Calu3 (cell line): ENCODE measurements around the gene LSM12. TPM values are rescaled to one million over a fixed set of nuclear protein-coding genes. Genes with fewer than 3 reads are reported as not detected.
"Not testable (repeated sequence)": the region's sequence is repeated elsewhere in the genome, so short reads cannot be mapped to it uniquely, and the experiment has no call there.

ENCODE experiments used
- BruUV-seq: library from RNA; stranded (reverse); fragments of 400-500 nt; replicated peaks from 2 replicates; lab custom pipeline; 2021; lab: Mats Ljungman, UMichigan
- CTCF ChIA-PET: fragments of 300-600 bp; sonication (Branson Sonifier 250); formaldehyde crosslinking; loops from one replicate; lab custom pipeline; 2022; ENCODE audit warnings: antibody characterized with exemption; lab: Charles Lee
- DNase-seq: peaks from one replicate; pipeline ENCODE4 v3.0.0; 2022
- H3K27ac Mint-ChIP-seq: one replicate; pipeline ENCODE4 v1.8.0; 2022; ENCODE audit warnings: mixed read lengths; ENCODE audit not compliant: unreplicated experiment
- H3K27me3 Mint-ChIP-seq: one replicate; pipeline ENCODE4 v1.8.0; 2022; ENCODE audit warnings: mixed read lengths; ENCODE audit not compliant: unreplicated experiment
- H3K36me3 Mint-ChIP-seq: one replicate; pipeline ENCODE4 v1.8.0; 2022; ENCODE audit warnings: mild to moderate bottlenecking, moderate library complexity, mixed read lengths; ENCODE audit not compliant: insufficient read depth, unreplicated experiment
- H3K4me1 Mint-ChIP-seq: one replicate; pipeline ENCODE4 v1.8.0; 2022; ENCODE audit warnings: mild to moderate bottlenecking, low read depth, mixed read lengths; ENCODE audit not compliant: unreplicated experiment
- H3K4me3 Mint-ChIP-seq: one replicate; pipeline ENCODE4 v1.8.0; 2022; ENCODE audit warnings: mild to moderate bottlenecking, low read depth, moderate library complexity, mixed read lengths; ENCODE audit not compliant: unreplicated experiment
- H3K9me3 Mint-ChIP-seq: one replicate; pipeline ENCODE4 v1.8.0; 2022; ENCODE audit warnings: low read depth, mixed read lengths; ENCODE audit not compliant: unreplicated experiment
- intact Hi-C: fragments of 100-400 bp; cut with micrococcal nuclease; formaldehyde crosslinking; loops from one replicate; pipeline ENCODE4 v1.10.0; 2022; ENCODE audit not compliant: unreplicated experiment
- total RNA-seq: library from RNA; stranded (reverse); gene quantifications from 2 replicates; pipeline ENCODE4 v1.2.3, GENCODE V29; 2022
- TF ChIP-seq, protein P1 (sequence below): fragments of 200-600 bp; IDR thresholded peaks from one replicate; pipeline ENCODE4 v1.8.0; 2022; ENCODE audit warnings: antibody characterized with exemption; ENCODE audit not compliant: unreplicated experiment

LSM12 gene
- total RNA-seq, 1 experiment from 2014 or later = 79.5 TPM

DNA sequence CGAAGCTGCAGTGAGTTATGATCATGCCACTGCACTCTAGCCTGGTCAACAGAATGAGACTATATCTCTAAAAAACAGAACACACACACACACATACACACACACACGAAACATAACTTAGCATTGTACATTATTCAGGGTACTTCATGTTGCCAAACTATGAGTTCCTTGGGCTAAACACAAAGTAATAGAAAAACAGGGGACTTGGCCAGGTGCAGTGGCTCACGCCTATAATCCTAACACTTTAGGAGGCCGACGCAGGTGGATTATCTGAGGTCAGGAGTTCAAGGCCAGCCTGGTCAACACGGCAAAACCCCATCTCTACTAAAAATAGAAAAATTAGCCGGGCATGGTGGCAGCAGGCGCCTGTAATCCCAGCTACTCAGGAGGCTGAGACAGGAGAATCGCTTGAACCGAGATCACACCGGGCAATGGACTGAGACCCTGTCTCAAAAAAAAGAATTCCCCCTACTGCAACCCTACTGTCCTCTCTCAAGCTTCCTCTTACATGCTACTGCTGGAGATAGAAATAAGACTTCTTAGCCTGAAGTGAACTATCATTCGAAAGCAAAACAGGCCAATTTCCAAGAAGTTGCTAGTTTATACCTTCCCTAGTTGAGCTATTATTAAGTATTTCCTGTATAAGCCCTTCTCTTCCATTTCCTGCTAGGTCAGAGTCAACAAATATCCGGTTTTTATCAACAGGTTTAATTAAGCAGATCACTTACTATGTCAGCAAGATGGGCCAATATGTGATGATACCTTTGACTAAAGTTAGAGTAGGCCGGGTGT is 7.2 kb downstream of the LSM12 start:
- TF ChIP-seq, protein P1, sequence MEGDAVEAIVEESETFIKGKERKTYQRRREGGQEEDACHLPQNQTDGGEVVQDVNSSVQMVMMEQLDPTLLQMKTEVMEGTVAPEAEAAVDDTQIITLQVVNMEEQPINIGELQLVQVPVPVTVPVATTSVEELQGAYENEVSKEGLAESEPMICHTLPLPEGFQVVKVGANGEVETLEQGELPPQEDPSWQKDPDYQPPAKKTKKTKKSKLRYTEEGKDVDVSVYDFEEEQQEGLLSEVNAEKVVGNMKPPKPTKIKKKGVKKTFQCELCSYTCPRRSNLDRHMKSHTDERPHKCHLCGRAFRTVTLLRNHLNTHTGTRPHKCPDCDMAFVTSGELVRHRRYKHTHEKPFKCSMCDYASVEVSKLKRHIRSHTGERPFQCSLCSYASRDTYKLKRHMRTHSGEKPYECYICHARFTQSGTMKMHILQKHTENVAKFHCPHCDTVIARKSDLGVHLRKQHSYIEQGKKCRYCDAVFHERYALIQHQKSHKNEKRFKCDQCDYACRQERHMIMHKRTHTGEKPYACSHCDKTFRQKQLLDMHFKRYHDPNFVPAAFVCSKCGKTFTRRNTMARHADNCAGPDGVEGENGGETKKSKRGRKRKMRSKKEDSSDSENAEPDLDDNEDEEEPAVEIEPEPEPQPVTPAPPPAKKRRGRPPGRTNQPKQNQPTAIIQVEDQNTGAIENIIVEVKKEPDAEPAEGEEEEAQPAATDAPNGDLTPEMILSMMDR = no peak
- H3K27me3 Mint-ChIP-seq = no peaks in the 10 kb centered on the region
- H3K9me3 Mint-ChIP-seq = no peaks in the 10 kb centered on the region
- no peak overlapping the region for H3K27ac Mint-ChIP-seq
- no TSS peak for BruUV-seq
- CTCF ChIA-PET = interaction anchor here (0.6 kb wide), 1 partner anchor 70 kb away, joined by 3 read pairs; no protein-coding TSS in a partner anchor
- DNase-seq = no peak
- intact Hi-C loops = no loop called here
- peaks cover 18% of the 10 kb centered on the region for H3K4me1 Mint-ChIP-seq
- peaks cover 85% of the 10 kb centered on the region for H3K36me3 Mint-ChIP-seq
- H3K4me3 Mint-ChIP-seq = no peak overlapping the region

DNA sequence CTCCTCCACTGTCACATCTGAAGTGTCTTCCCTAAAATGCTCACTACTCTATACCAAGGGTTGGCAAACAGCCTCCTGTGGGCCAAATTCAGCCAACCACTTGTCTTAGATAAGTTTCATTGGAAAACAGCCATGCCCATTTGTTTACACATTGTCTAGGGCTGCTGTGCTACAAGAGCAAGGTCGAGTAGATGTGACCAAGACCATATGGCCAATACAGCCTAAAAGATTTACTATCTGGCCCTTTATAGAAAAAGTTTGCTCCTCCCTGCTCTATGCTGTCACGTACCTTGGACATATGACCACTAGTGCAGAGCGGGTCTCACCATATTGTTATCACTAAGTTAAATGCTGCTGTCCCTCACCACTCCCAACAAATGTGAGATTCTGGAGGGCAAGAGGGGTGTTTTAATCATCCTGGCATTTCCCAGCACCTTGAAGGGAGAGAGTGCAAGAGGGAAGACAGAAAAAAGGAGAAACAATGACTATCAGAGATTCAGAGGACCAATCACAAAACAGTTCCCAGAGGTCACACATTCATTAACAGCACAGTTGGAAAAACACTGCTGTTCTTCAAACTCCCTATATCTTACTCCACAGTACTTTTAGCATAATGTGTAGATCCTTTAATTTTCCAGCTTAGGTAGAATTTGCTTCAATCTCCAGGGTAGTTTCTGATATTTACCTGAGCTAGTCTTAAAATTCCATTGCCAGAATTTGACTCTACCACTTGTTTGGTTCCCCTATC is 13.2 kb downstream of the LSM12 start:
- CTCF ChIA-PET = interaction anchor here (0.7 kb wide), 1 partner anchor 25 kb away, joined by 3 read pairs; no protein-coding TSS in a partner anchor
- Mint-ChIP-seq H3K27me3 (no peaks in the 10 kb centered on the region), H3K4me1 (peaks cover 11% of the 10 kb centered on the region), H3K9me3 (no peaks in the 10 kb centered on the region), H3K36me3 (peaks cover 84% of the 10 kb centered on the region), H3K27ac (no peak overlapping the region), H3K4me3 (no peak overlapping the region)
- TF ChIP-seq, protein P1 = no peak
- intact Hi-C loops = no loop called here
- BruUV-seq = no TSS peak
- no peak for DNase-seq

DNA sequence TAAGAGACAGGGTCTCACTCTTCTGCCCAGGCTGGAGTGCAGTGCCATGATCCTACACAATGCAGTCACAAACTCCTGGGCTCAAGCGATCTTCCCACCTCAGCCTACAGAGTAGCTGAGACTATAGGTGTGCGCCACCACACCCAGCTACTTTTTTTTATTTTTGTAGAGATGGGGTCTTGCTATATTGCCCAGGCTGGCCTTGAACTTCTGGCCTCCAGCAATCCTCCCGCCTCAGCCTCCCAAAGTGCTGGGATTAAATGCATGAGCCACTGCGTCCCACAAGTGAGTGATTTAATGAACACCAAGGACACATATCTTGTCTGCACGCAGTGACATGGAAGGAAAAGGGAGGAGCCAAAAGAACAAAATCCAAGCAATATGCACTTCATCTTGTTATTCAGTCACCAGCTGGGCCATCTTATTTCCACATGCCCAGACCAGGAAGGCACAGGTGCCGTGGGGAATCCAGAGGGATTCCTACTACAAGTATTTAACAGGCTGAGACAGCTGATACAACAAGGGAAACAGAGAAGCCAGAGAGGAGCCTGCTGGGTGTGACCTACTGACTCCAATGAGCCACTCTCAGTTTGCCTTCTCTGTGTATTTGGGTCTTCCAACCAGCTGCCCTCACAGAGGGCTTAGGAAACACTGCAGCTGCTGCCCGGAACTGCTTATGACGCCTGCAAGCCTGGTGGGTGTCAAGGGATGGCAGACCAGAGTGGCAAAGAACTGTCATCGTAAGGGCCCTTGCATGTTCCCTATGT is 17.0 kb downstream of the LSM12 start:
- DNase-seq = no peak
- no peak overlapping the region for H3K27ac Mint-ChIP-seq
- H3K27me3 Mint-ChIP-seq = no peaks in the 10 kb centered on the region
- no TSS peak for BruUV-seq
- no peaks in the 10 kb centered on the region for H3K9me3 Mint-ChIP-seq
- CTCF ChIA-PET = no interaction called here
- H3K4me3 Mint-ChIP-seq = no peak overlapping the region
- intact Hi-C loops = no loop called here
- TF ChIP-seq, protein P1 = no peak
- H3K36me3 Mint-ChIP-seq = peaks cover 83% of the 10 kb centered on the region
- peaks cover 9% of the 10 kb centered on the region for H3K4me1 Mint-ChIP-seq

DNA sequence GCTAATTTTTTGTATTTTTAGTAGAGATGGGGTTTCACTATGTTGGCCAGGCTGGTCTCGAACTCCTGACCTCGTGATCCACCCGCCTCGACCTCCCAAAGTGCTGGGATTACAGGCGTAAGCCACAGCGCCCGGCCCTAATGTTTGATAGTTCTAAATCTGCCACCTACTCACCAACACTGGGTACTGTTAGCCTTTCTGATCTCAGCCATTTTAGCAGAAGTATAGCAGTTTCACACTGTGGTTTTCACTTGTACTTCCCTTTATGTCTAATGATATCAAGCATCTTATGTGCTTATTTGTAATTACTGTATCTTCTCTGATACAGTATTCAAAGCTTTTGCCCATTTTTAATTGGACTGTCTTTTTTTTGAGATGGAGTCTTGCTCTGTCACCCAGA is 19.6 kb downstream of the LSM12 start:
- intact Hi-C loops, DNase-seq, H3K4me1 Mint-ChIP-seq, H3K4me3 Mint-ChIP-seq, H3K9me3 Mint-ChIP-seq, H3K27ac Mint-ChIP-seq, BruUV-seq, H3K27me3 Mint-ChIP-seq: not testable (repeated sequence)
- H3K36me3 Mint-ChIP-seq = peaks cover 74% of the 10 kb centered on the region
- CTCF ChIA-PET = interaction anchor here (0.6 kb wide), 1 partner anchor 17 kb away, joined by 3 read pairs; no protein-coding TSS in a partner anchor
